ENCODE measurements around the gene FAM81B. TPM values are rescaled to one million over a fixed set of nuclear protein-coding genes. Genes with fewer than 3 reads are reported as not detected.

The FAM81B gene
- total and polyA plus RNA-seq, 4 donors = not detected

GRCh38 chr5:95446560-95447221 is 55.5 kb downstream of the FAM81B start:
- H3K4me1 ChIP-seq (ENCODE audit: control insufficient read depth in 4 of 4, insufficient read depth in 4 of 4, low read length in 3 of 4) = peaks cover 0 to 1% (median 0%) of the 10 kb centered on the region in 4 donors
- no peak overlapping the region for H3K9ac ChIP-seq (ENCODE audit: low read depth in 1 of 2, low read length in 2 of 2)
- TF ChIP-seq HNF4A (conservative IDR thresholded peaks at IDR 0.05) (no peak), EGR1 (IDR thresholded peaks at IDR 0.05; ENCODE audit: low read depth in 2 of 2) (no peak), MAX (IDR thresholded peaks at IDR 0.05) (no peak), JUND (IDR thresholded peaks at IDR 0.05) (no peak), NR2F2 (IDR thresholded peaks at IDR 0.05) (no peak), GABPA (IDR thresholded peaks at IDR 0.05 in 1 of 2, conservative IDR thresholded peaks at IDR 0.05 in 1 of 2) (no peak), FOXA2 (IDR thresholded peaks at IDR 0.05) (no peak), TAF1 (conservative IDR thresholded peaks at IDR 0.05) (no peak), REST (IDR thresholded peaks at IDR 0.05) (no peak), FOXA1 (IDR thresholded peaks at IDR 0.05) (no peak)
- TF ChIP-seq, protein P1, sequence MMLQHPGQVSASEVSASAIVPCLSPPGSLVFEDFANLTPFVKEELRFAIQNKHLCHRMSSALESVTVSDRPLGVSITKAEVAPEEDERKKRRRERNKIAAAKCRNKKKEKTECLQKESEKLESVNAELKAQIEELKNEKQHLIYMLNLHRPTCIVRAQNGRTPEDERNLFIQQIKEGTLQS (IDR thresholded peaks at IDR 0.05) = no peak
- TF ChIP-seq, protein P2, sequence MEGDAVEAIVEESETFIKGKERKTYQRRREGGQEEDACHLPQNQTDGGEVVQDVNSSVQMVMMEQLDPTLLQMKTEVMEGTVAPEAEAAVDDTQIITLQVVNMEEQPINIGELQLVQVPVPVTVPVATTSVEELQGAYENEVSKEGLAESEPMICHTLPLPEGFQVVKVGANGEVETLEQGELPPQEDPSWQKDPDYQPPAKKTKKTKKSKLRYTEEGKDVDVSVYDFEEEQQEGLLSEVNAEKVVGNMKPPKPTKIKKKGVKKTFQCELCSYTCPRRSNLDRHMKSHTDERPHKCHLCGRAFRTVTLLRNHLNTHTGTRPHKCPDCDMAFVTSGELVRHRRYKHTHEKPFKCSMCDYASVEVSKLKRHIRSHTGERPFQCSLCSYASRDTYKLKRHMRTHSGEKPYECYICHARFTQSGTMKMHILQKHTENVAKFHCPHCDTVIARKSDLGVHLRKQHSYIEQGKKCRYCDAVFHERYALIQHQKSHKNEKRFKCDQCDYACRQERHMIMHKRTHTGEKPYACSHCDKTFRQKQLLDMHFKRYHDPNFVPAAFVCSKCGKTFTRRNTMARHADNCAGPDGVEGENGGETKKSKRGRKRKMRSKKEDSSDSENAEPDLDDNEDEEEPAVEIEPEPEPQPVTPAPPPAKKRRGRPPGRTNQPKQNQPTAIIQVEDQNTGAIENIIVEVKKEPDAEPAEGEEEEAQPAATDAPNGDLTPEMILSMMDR (IDR thresholded peaks at IDR 0.05; ENCODE audit: low read depth, low read length, missing input control) = no peak
- WGBS = 87% methylated on average over 1 of the region's 1 CpG
- DNase-seq (ENCODE audit: low spot score) = no peak
- no peaks in the 10 kb centered on the region for H3K9me3 ChIP-seq (ENCODE audit: control insufficient read depth in 4 of 4, low read length in 3 of 4)
- H3K4me3 ChIP-seq (ENCODE audit: low read depth in 1 of 3, low read length in 3 of 3) = no peak overlapping the region
- H3K36me3 ChIP-seq (ENCODE audit: control insufficient read depth in 4 of 4, insufficient read depth in 3 of 4, low read depth in 1 of 4, low read length in 3 of 4) = no peaks in the 10 kb centered on the region
- no peak overlapping the region for H3K27ac ChIP-seq (ENCODE audit: low read depth in 1 of 2, low read length in 2 of 2)
- no peaks in the 10 kb centered on the region for H3K27me3 ChIP-seq (ENCODE audit: control insufficient read depth in 4 of 4, insufficient read depth in 4 of 4, low read length in 3 of 4)

GRCh38 chr5:95447961-95448360 is 56.8 kb downstream of the FAM81B start:
- Histone ChIP-seq H3K27me3 (ENCODE audit: control insufficient read depth in 4 of 4, insufficient read depth in 4 of 4, low read length in 3 of 4) (no peaks in the 10 kb centered on the region), H3K4me1 (ENCODE audit: control insufficient read depth in 4 of 4, insufficient read depth in 4 of 4, low read length in 3 of 4) (no peaks in the 10 kb centered on the region), H3K4me3 (ENCODE audit: low read depth in 1 of 3, low read length in 3 of 3) (no peak overlapping the region), H3K9me3 (ENCODE audit: control insufficient read depth in 4 of 4, low read length in 3 of 4) (no peaks in the 10 kb centered on the region), H3K9ac (ENCODE audit: low read depth in 1 of 2, low read length in 2 of 2) (no peak overlapping the region), H3K36me3 (ENCODE audit: control insufficient read depth in 4 of 4, insufficient read depth in 3 of 4, low read depth in 1 of 4, low read length in 3 of 4) (no peaks in the 10 kb centered on the region), H3K27ac (ENCODE audit: low read depth in 1 of 2, low read length in 2 of 2) (no peak overlapping the region)
- no peak for DNase-seq (ENCODE audit: low spot score)
- 92% methylated on average over 1 of the region's 1 CpG for WGBS
- no peak for TF ChIP-seq RXRA (IDR thresholded peaks at IDR 0.05)
- no peak for TF ChIP-seq GABPA (IDR thresholded peaks at IDR 0.05 in 1 of 2, conservative IDR thresholded peaks at IDR 0.05 in 1 of 2)
- TF ChIP-seq HNF4G (IDR thresholded peaks at IDR 0.05) = no peak
- TF ChIP-seq, protein P1 (IDR thresholded peaks at IDR 0.05) = no peak
- no peak for TF ChIP-seq EGR1 (IDR thresholded peaks at IDR 0.05; ENCODE audit: low read depth in 2 of 2)
- no peak for TF ChIP-seq YY1 (IDR thresholded peaks at IDR 0.05)
- no peak for TF ChIP-seq RAD21 (IDR thresholded peaks at IDR 0.05)
- TF ChIP-seq HNF4A (conservative IDR thresholded peaks at IDR 0.05) = no peak
- TF ChIP-seq, protein P2 (IDR thresholded peaks at IDR 0.05; ENCODE audit: low read depth, low read length, missing input control) = no peak
- no peak for TF ChIP-seq MAX (IDR thresholded peaks at IDR 0.05)
- no peak for TF ChIP-seq NR2F2 (IDR thresholded peaks at IDR 0.05)
- TF ChIP-seq FOXA2 (IDR thresholded peaks at IDR 0.05) = no peak
- no peak for TF ChIP-seq SP1 (IDR thresholded peaks at IDR 0.05)
- no peak for TF ChIP-seq REST (IDR thresholded peaks at IDR 0.05)
- no peak for TF ChIP-seq JUND (IDR thresholded peaks at IDR 0.05)
